SK-N-SH (cell line): ENCODE results near the gene ZNF746. TPM values are rescaled to one million over a fixed set of nuclear protein-coding genes. Genes with fewer than 3 reads are reported as not detected.

Source experiments
- CTCF ChIA-PET: fragments of 300-600, 350-600 bp; formaldehyde crosslinking; extraction: SDS; loops from one replicate; lab custom pipeline; 2021; lab: Yijun Ruan, JAX
- POLR2A ChIA-PET: fragments of 350-600 bp; sonication (Branson Sonifier 250); formaldehyde crosslinking; extraction: SDS; loops from one replicate; lab custom pipeline; 2020; ENCODE audit warnings: antibody characterized with exemption, inconsistent platforms; lab: Yijun Ruan, JAX
- DNase-seq: peaks from one replicate; pipeline ENCODE4 v3.0.0; 2012
- H2AFZ ChIP-seq: fragments of 200-600 bp; sonication (generic); 2 replicates; pipeline ENCODE4 v1.8.1; 2016; ENCODE audit warnings: antibody characterized with exemption, mild to moderate bottlenecking, low read depth
- H3F3A ChIP-seq: fragments of 200-600 bp; sonication (generic); replicated peaks from 2 replicates; pipeline ENCODE3; 2016; ENCODE audit warnings: antibody characterized with exemption, mild to moderate bottlenecking; ENCODE audit not compliant: insufficient read depth
- H3K27ac ChIP-seq, 2 experiments: fragments of 200-500 bp in 1 of 2; fragments of 200-600 bp in 1 of 2; sonication (Bioruptor generic) in 1 of 2; sonication (generic), shearing (Covaris generic) in 1 of 2; 2 replicates each; pipeline versions ENCODE4 v1.5.1 to v1.6.1; 2014 to 2016; ENCODE audit warnings: low read depth in 2 of 2, inconsistent platforms in 1 of 2, low read length in 1 of 2, mild to moderate bottlenecking in 1 of 2, mixed read lengths in 1 of 2
- H3K27me3 ChIP-seq: fragments of 200-600 bp; sonication (generic), shearing (Covaris generic); 2 replicates; pipeline ENCODE4 v1.6.1; 2016; ENCODE audit warnings: mixed run types; ENCODE audit not compliant: insufficient read depth
- H3K36me3 ChIP-seq, 2 experiments: fragments of 200-500 bp in 1 of 2; fragments of 200-600 bp in 1 of 2; sonication (Bioruptor generic) in 1 of 2; sonication (generic) in 1 of 2; replicated peaks in 1 of 2; 2 replicates each; pipeline versions ENCODE3 to v1.5.1; 2014 to 2016; ENCODE audit warnings: low read length in 1 of 2, mild to moderate bottlenecking in 1 of 2; ENCODE audit not compliant: insufficient read depth in 2 of 2, control insufficient read depth in 1 of 2
- H3K4me1 ChIP-seq, 2 experiments: fragments of 200-500 bp in 1 of 2; fragments of 200-600 bp in 1 of 2; sonication (Bioruptor generic) in 1 of 2; sonication (generic), shearing (Covaris generic) in 1 of 2; 2 replicates each; pipeline versions ENCODE4 v1.5.1 to v1.6.1; 2014 to 2016; ENCODE audit warnings: low read depth in 1 of 2, low read length in 1 of 2, mixed run types in 1 of 2; ENCODE audit not compliant: insufficient read depth in 2 of 2, control insufficient read depth in 1 of 2
- H3K4me2 ChIP-seq: fragments of 200-600 bp; sonication (generic), shearing (Covaris generic); 2 replicates; pipeline ENCODE4 v1.6.1; 2017; ENCODE audit warnings: mixed run types
- H3K4me3 ChIP-seq, 2 experiments: fragments of 200-500 bp in 1 of 2; fragments of 200-600 bp in 1 of 2; sonication (Bioruptor generic) in 1 of 2; sonication (generic), shearing (Covaris generic) in 1 of 2; 2 replicates each; pipeline versions ENCODE4 v1.5.1 to v1.8.1; 2014 to 2016; ENCODE audit warnings: low read depth in 2 of 2, inconsistent platforms in 1 of 2, low read length in 1 of 2, mild to moderate bottlenecking in 1 of 2, mixed read lengths in 1 of 2, moderate library complexity in 1 of 2
- H3K79me2 ChIP-seq: fragments of 200-600 bp; sonication (generic); 2 replicates; pipeline ENCODE4 v1.8.1; 2017; ENCODE audit warnings: mild to moderate bottlenecking; ENCODE audit not compliant: insufficient read depth
- H3K9ac ChIP-seq: fragments of 200-600 bp; sonication (generic); 2 replicates; pipeline ENCODE4 v1.6.1; 2017; ENCODE audit warnings: mixed run types
- H3K9me2 ChIP-seq: fragments of 200-600 bp; sonication (generic); 2 replicates; pipeline ENCODE4 v1.6.1; 2017; ENCODE audit warnings: mixed run types
- H3K9me3 ChIP-seq: fragments of 200-600 bp; sonication (generic); 2 replicates; pipeline ENCODE4 v1.6.1; 2017; ENCODE audit warnings: mixed run types, mild to moderate bottlenecking, moderate library complexity
- H4K20me1 ChIP-seq: fragments of 200-600 bp; sonication (generic); 2 replicates; pipeline ENCODE4 v1.6.1; 2017; ENCODE audit warnings: mild to moderate bottlenecking, mixed run types; ENCODE audit not compliant: insufficient read depth
- ELF1 ChIP-seq: IDR thresholded peaks from 2 replicates; pipeline ENCODE4 v1.4.0; 2012
- EP300 ChIP-seq, 2 experiments: IDR thresholded peaks; 2 replicates each; pipeline versions ENCODE4 v1.4.0 to v1.6.1; 2012; ENCODE audit warnings: borderline replicate concordance in 1 of 2, low read depth in 1 of 2, low read length in 1 of 2
- FOSL2 ChIP-seq: IDR thresholded peaks from 2 replicates; pipeline ENCODE4 v1.4.0; 2012; ENCODE audit warnings: low read depth, mild to moderate bottlenecking, moderate library complexity, borderline replicate concordance
- FOXJ3 ChIP-seq: sonication (generic); formaldehyde crosslinking; IDR thresholded peaks from 2 replicates; pipeline ENCODE4 v1.5.1; 2020; ENCODE audit warnings: mild to moderate bottlenecking, missing genetic modification reagents
- GATA2 ChIP-seq: sonication (generic); formaldehyde crosslinking; IDR thresholded peaks from 2 replicates; pipeline ENCODE4 v1.5.0; 2020; ENCODE audit warnings: mild to moderate bottlenecking, missing genetic modification reagents
- NFIC ChIP-seq: IDR thresholded peaks from 2 replicates; pipeline ENCODE4 v1.4.0; 2012; ENCODE audit warnings: borderline replicate concordance
- TEAD4 ChIP-seq: IDR thresholded peaks from 2 replicates; pipeline ENCODE4 v1.4.0; 2012; ENCODE audit warnings: mild to moderate bottlenecking, borderline replicate concordance; ENCODE audit not compliant: insufficient read depth
- WGBS: methylation state at CpG from one replicate; pipeline ENCODE4 v1.1.6; 2017; ENCODE audit warnings: low lambda C conversion rate; 5-methylcytosine and 5-hydroxymethylcytosine counted together
- polyA plus RNA-seq, 3 experiments: library from polyadenylated mRNA; depleted of rRNA; stranded (reverse); fragments of >200 nt; gene quantifications; 2 replicates each; pipeline ENCODE4 v1.2.3, GENCODE V29; 2012
- TF ChIP-seq, protein P1 (sequence below): fragments of 200-600 bp; sonication (generic); IDR thresholded peaks from 2 replicates; pipeline ENCODE4 v1.6.1; 2017; ENCODE audit warnings: antibody characterized with exemption, mild to moderate bottlenecking, moderate library complexity
- TF ChIP-seq, protein P2 (sequence below): IDR thresholded peaks from 2 replicates; pipeline ENCODE4; 2012

ZNF746 gene
- polyA plus RNA-seq, 1 of the 3 experiments (the other 2 are of a cell fraction): 11.1 TPM

DNA sequence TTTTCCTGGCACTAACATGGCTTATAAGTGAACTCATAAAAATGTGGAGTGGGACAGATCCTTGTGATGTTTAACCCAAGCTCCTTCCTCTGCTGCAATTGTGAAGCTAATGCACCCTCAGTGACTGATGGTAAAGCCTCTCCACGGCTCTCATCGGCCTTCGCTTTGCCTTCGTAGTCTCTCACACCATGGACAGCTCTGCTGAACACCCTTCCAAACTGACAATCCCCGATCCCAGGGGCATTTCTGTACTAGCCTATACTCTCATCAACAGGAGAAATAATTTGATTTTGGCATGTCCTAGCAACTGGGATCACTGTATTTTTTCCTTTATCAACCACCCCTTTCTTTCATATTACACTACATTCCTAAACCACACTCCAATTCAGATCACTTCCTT is 42.9 kb downstream of the ZNF746 start:
- ChIA-PET POLR2A (no interaction called here), CTCF (interaction anchor here (1.1 kb wide), 1 partner anchor 10 kb away, joined by 3 read pairs; no protein-coding TSS in a partner anchor)
- H3K36me3 ChIP-seq: peaks cover 41 to 61% of the 10 kb centered on the region in 2 experiments
- 95% methylated on average over 5 of the region's 5 CpGs for WGBS
- H3K79me2 ChIP-seq: peaks cover 42% of the 10 kb centered on the region
- H3K4me3 ChIP-seq: no peak overlapping the region
- H3K27ac ChIP-seq: no peak overlapping the region
- TF ChIP-seq FOSL2 (no peak), GATA2 (CRISPR knock-in tag) (no peak), NFIC (no peak), FOXJ3 (CRISPR knock-in tag) (no peak), TEAD4 (no peak), EP300 (IDR thresholded peaks at IDR 0.05; ENCODE audit: borderline replicate concordance in 1 of 2, low read depth in 1 of 2, low read length in 1 of 2) (no peak)
- TF ChIP-seq, protein P1, sequence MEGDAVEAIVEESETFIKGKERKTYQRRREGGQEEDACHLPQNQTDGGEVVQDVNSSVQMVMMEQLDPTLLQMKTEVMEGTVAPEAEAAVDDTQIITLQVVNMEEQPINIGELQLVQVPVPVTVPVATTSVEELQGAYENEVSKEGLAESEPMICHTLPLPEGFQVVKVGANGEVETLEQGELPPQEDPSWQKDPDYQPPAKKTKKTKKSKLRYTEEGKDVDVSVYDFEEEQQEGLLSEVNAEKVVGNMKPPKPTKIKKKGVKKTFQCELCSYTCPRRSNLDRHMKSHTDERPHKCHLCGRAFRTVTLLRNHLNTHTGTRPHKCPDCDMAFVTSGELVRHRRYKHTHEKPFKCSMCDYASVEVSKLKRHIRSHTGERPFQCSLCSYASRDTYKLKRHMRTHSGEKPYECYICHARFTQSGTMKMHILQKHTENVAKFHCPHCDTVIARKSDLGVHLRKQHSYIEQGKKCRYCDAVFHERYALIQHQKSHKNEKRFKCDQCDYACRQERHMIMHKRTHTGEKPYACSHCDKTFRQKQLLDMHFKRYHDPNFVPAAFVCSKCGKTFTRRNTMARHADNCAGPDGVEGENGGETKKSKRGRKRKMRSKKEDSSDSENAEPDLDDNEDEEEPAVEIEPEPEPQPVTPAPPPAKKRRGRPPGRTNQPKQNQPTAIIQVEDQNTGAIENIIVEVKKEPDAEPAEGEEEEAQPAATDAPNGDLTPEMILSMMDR: no peak
- TF ChIP-seq, protein P2, sequence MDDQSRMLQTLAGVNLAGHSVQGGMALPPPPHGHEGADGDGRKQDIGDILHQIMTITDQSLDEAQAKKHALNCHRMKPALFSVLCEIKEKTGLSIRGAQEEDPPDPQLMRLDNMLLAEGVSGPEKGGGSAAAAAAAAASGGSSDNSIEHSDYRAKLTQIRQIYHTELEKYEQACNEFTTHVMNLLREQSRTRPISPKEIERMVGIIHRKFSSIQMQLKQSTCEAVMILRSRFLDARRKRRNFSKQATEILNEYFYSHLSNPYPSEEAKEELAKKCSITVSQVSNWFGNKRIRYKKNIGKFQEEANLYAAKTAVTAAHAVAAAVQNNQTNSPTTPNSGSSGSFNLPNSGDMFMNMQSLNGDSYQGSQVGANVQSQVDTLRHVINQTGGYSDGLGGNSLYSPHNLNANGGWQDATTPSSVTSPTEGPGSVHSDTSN: no peak
- TF ChIP-seq, all 33 proteins: peak for 0
- Histone ChIP-seq H3K9me2 (no peaks in the 10 kb centered on the region), H3K4me2 (no peak overlapping the region), H3K9ac (no peak overlapping the region), H3F3A (no peaks in the 10 kb centered on the region), H3K27me3 (no peaks in the 10 kb centered on the region), H2AFZ (no peak overlapping the region), H3K9me3 (no peaks in the 10 kb centered on the region), H3K4me1 (peaks cover 0 to 10% of the 10 kb centered on the region in 2 experiments; a peak in 1 of 4 replicates), H4K20me1 (0 out of 2 replicates have a peak, but pooled peaks cover 12% of the 10 kb centered on the region)
- DNase-seq: no peak

DNA sequence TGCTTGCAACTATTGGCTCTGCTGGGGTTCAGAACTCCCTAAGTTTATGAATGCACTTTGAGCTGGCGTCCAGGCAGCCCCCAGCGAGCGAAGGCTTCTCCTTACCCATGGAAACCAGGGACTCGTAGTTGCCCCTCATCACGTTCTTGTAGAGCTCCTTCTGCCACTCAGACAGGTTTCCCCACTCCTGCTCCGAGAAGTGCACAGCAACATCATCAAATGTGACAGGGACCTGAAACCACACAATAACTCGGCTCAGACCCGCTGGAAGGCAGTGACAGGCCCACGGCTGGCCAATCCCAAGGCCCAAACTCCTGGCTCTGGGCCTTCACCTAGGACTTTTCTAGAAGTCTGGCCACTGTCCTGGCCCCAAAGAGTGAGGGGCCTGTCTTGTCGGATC is 43.6 kb downstream of the ZNF746 start:
- no peak for TF ChIP-seq ELF1
- Histone ChIP-seq H3K4me1 (peaks cover 0 to 4% of the 10 kb centered on the region in 2 experiments; a peak in 1 of 4 replicates), H2AFZ (no peak overlapping the region), H3K4me3 (no peak overlapping the region), H3K36me3 (peaks cover 46 to 69% of the 10 kb centered on the region in 2 experiments), H3F3A (no peaks in the 10 kb centered on the region), H3K27ac (no peak overlapping the region), H3K27me3 (no peaks in the 10 kb centered on the region), H3K79me2 (peaks cover 34% of the 10 kb centered on the region), H3K9me3 (no peaks in the 10 kb centered on the region), H3K9me2 (no peaks in the 10 kb centered on the region), H4K20me1 (0 out of 2 replicates have a peak, but pooled peaks cover 10% of the 10 kb centered on the region), H3K4me2 (no peak overlapping the region), H3K9ac (no peak overlapping the region)
- ChIA-PET POLR2A (no interaction called here), CTCF (interaction anchor here (0.9 to 1.1 kb wide), 2 partner anchors 11 to 31 kb away, joined by 3 to 4 read pairs; no protein-coding TSS in a partner anchor)
- DNase-seq: no peak
- WGBS: 84% methylated on average over 10 of the region's 10 CpGs
